ENCODE data around the gene ZSCAN22.
A peak's percentile ranks its signal among the peaks of the same experiment; 100 is the strongest.
"Not testable (repeated sequence)": the region's sequence is repeated elsewhere in the genome, so short reads cannot be mapped to it uniquely, and the experiment has no call there.

Gene ZSCAN22

GRCh38 chr19:58366585-58367430 is 40.0 kb downstream of the ZSCAN22 start:
- ATAC-seq (ENCODE audit: low read depth) (no peak), DNase-seq (ENCODE audit: low spot score in 2 of 2) (no peak)
- H3K9me3 Mint-ChIP-seq = no peaks in the 10 kb centered on the region
- no peaks in the 10 kb centered on the region for H3K27me3 Mint-ChIP-seq
- H3K27ac Mint-ChIP-seq = no peak overlapping the region
- H3K36me3 Mint-ChIP-seq = peaks cover 3% of the 10 kb centered on the region
- no peak overlapping the region for H3K4me3 Mint-ChIP-seq
- peaks cover 9% of the 10 kb centered on the region for H3K4me1 Mint-ChIP-seq

GRCh38 chr19:58367698-58368454 is 41.1 kb downstream of the ZSCAN22 start:
- peaks cover 4% of the 10 kb centered on the region for H3K4me1 Mint-ChIP-seq
- no peak overlapping the region for H3K27ac Mint-ChIP-seq
- no peak for DNase-seq (ENCODE audit: low spot score in 2 of 2)

GRCh38 chr19:58368561-58369360 is 42.0 kb downstream of the ZSCAN22 start:
- Mint-ChIP-seq H3K36me3 (peaks cover 3% of the 10 kb centered on the region), H3K9me3 (no peaks in the 10 kb centered on the region), H3K4me3 (no peak overlapping the region), H3K27ac (no peak overlapping the region), H3K4me1 (peaks cover 4% of the 10 kb centered on the region), H3K27me3 (no peaks in the 10 kb centered on the region)
- ATAC-seq (ENCODE audit: low read depth) (no peak), DNase-seq (ENCODE audit: low spot score in 2 of 2) (no peak)

More at GRCh38 chr19:58367698-58368454, 41.1 kb downstream of the ZSCAN22 start:
- ATAC-seq (ENCODE audit: low read depth) = no peak
- Mint-ChIP-seq H3K27me3 (no peaks in the 10 kb centered on the region), H3K4me3 (no peak overlapping the region), H3K9me3 (no peaks in the 10 kb centered on the region), H3K36me3 (peaks cover 3% of the 10 kb centered on the region)

- Mint-ChIP-seq H3K4me1 (no peaks in the 10 kb centered on the region), H3K4me3 (no peak overlapping the region), H3K27ac (no peak overlapping the region), H3K36me3 (peaks cover 3% of the 10 kb centered on the region), H3K27me3 (no peaks in the 10 kb centered on the region), H3K9me3 (no peaks in the 10 kb centered on the region)
- ATAC-seq (ENCODE audit: low read depth) (no peak), DNase-seq (ENCODE audit: low spot score in 2 of 2) (no peak)
Measured at GRCh38 chr19:58372311-58373133, 45.7 kb downstream of the ZSCAN22 start.

GRCh38 chr19:58374200-58374599 is 47.4 kb downstream of the ZSCAN22 start:
- DNase-seq (ENCODE audit: low spot score in 2 of 2) = no peak
- Mint-ChIP-seq H3K4me1 (peaks cover 5% of the 10 kb centered on the region), H3K27ac (no peak overlapping the region), H3K4me3 (no peak overlapping the region), H3K9me3 (no peaks in the 10 kb centered on the region), H3K36me3 (peaks cover 3% of the 10 kb centered on the region), H3K27me3 (no peaks in the 10 kb centered on the region)
- ATAC-seq (ENCODE audit: low read depth) = no peak

GRCh38 chr19:58376724-58377123 is 49.9 kb downstream of the ZSCAN22 start:
- H3K4me3 Mint-ChIP-seq; DNase-seq (ENCODE audit: low spot score in 2 of 2); H3K36me3 Mint-ChIP-seq; H3K27me3 Mint-ChIP-seq; H3K9me3 Mint-ChIP-seq; H3K27ac Mint-ChIP-seq; ATAC-seq (ENCODE audit: low read depth): not testable (repeated sequence)
- H3K4me1 Mint-ChIP-seq = peaks cover 17% of the 10 kb centered on the region

- Mint-ChIP-seq H3K9me3 (no peaks in the 10 kb centered on the region), H3K4me1 (peaks cover 21% of the 10 kb centered on the region), H3K27me3 (no peaks in the 10 kb centered on the region), H3K36me3 (no peaks in the 10 kb centered on the region), H3K4me3 (peak overlapping the region; percentile 87), H3K27ac (peak overlapping the region; percentile 92)
- DNase-seq (ENCODE audit: low spot score in 2 of 2) = no peak
- no peak for ATAC-seq (ENCODE audit: low read depth)
Measured at GRCh38 chr19:58379246-58379645, 52.5 kb downstream of the ZSCAN22 start.

- Mint-ChIP-seq H3K9me3 (no peaks in the 10 kb centered on the region), H3K36me3 (no peaks in the 10 kb centered on the region), H3K27ac (peak overlapping the region; percentile 92), H3K4me3 (peak overlapping the region; percentile 87), H3K27me3 (no peaks in the 10 kb centered on the region), H3K4me1 (peaks cover 21% of the 10 kb centered on the region)
- ATAC-seq (ENCODE audit: low read depth) (no peak), DNase-seq (ENCODE audit: low spot score in 2 of 2) (no peak)
Measured at GRCh38 chr19:58380037-58380661, 53.4 kb downstream of the ZSCAN22 start.

- peak within 1 kb of the TSS; percentile 92 for H3K27ac Mint-ChIP-seq
- ATAC-seq (ENCODE audit: low read depth) = peak; percentile 78
Measured at GRCh38 chr19:58380662-58381459, 54.1 kb downstream of the ZSCAN22 start, which contains the start of gene ZNF837. Gene ZNF837 (minus strand): TSS chr19:58381030. CDS start chr19:58369332, 11,698 bp downstream.

GRCh38 chr19:58381460-58382212 is 54.8 kb downstream of the ZSCAN22 start:
- Mint-ChIP-seq H3K4me1 (peaks cover 29% of the 10 kb centered on the region), H3K4me3 (peak overlapping the region; percentile 87), H3K27me3 (no peaks in the 10 kb centered on the region), H3K36me3 (no peaks in the 10 kb centered on the region), H3K9me3 (no peaks in the 10 kb centered on the region), H3K27ac (peak overlapping the region; percentile 92)
- DNase-seq (ENCODE audit: low spot score in 2 of 2) = no peak
- no peak for ATAC-seq (ENCODE audit: low read depth)

More at GRCh38 chr19:58380662-58381459, 54.1 kb downstream of the ZSCAN22 start, which contains the start of gene ZNF837:
- Mint-ChIP-seq H3K4me3 (peak within 1 kb of the TSS; percentile 87), H3K27me3 (no peaks in the 10 kb centered on the region), H3K9me3 (no peaks in the 10 kb centered on the region), H3K4me1 (peaks cover 25% of the 10 kb centered on the region), H3K36me3 (no peaks in the 10 kb centered on the region)
- peak; percentile 97 for DNase-seq (ENCODE audit: low spot score in 2 of 2)

GRCh38 chr19:58382997-58383603 is 56.3 kb downstream of the ZSCAN22 start:
- ATAC-seq (ENCODE audit: low read depth) (no peak), DNase-seq (ENCODE audit: low spot score in 2 of 2) (no peak)
- Mint-ChIP-seq H3K27ac (peak overlapping the region; percentile 92), H3K4me3 (peak overlapping the region; percentile 53), H3K9me3 (no peaks in the 10 kb centered on the region), H3K27me3 (no peaks in the 10 kb centered on the region), H3K36me3 (peaks cover 2% of the 10 kb centered on the region), H3K4me1 (peaks cover 32% of the 10 kb centered on the region)

All from memory B cell (primary cell).